GM19395 (cell line): Measurements from ENCODE around the gene LRMDA.

ENCODE experiments used
- ATAC-seq: cut with Tn5 transposase; IDR thresholded peaks from one replicate; pipeline ENCODE4 v1.9.1; 2021; ENCODE audit warnings: mild to moderate bottlenecking, moderate library complexity; ENCODE audit not compliant: unreplicated experiment

LRMDA gene

DNA sequence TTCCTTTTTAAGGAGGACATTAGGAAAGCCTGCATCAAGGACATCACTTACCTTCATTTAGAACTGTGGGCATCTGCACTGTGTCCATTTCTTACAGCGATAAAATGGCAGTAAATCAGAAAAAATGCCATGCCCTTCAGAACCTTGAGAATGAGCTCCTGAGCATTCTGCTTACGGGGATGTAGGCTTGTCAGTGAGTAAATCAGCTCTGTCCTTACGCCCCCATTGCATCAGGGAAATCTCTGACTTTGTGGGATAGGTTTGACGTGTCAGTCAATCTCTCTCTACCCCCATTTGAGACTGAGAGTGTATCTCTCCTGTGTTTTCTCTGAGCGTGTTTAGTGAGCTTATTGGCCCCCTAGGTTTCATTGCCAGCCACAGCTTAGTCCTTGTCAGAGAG is 837.1 kb downstream of the LRMDA start:
- no peak for ATAC-seq

- no peak for ATAC-seq
Observed at GRCh38 chr10:76268954-76269353, 837.5 kb downstream of the LRMDA start.

DNA sequence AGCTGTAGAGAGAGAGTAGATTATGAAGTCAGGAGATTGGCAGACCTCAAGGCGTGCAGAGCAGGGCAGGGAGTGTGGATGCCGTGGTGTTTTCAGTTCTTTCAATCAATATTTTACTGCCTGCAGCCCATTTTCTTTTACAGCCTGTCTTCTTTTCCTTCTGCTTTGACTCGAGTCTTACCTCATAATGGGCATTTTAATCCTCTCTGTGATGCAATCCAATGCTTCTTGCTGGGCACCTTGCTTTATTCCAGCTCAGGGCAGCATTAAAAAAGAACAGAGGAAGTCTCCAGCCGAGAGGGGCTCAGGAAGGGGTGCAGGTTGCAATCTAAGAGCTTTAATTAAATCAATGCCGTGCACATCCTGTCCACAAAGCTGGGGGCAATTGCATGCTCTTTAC is 839.0 kb downstream of the LRMDA start:
- ATAC-seq, result no peak

DNA sequence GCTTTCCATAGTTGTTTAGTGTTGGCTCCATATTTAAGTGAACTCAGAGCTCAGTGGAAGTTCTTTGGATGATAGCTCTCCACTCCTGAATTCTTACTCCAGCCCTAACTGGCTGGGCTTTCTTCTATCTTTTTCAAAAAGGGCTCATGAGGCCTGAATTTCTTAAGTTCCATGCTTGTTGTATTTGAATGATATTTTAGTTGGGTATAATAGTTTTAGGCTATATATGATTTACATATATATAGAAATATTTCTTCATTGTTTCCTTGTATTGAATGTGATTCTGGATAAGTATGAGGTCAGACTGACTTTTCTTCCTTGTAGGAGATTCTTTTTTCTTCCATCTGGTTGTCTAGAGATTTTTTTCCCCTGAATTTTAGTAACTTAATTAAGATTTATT is 843.5 kb downstream of the LRMDA start:
- no peak for ATAC-seq

- ATAC-seq, result no peak
Observed at GRCh38 chr10:76278811-76279460, 847.5 kb downstream of the LRMDA start.

GRCh38 chr10:76281659-76282058 is 850.2 kb downstream of the LRMDA start:
- ATAC-seq, result no peak

DNA sequence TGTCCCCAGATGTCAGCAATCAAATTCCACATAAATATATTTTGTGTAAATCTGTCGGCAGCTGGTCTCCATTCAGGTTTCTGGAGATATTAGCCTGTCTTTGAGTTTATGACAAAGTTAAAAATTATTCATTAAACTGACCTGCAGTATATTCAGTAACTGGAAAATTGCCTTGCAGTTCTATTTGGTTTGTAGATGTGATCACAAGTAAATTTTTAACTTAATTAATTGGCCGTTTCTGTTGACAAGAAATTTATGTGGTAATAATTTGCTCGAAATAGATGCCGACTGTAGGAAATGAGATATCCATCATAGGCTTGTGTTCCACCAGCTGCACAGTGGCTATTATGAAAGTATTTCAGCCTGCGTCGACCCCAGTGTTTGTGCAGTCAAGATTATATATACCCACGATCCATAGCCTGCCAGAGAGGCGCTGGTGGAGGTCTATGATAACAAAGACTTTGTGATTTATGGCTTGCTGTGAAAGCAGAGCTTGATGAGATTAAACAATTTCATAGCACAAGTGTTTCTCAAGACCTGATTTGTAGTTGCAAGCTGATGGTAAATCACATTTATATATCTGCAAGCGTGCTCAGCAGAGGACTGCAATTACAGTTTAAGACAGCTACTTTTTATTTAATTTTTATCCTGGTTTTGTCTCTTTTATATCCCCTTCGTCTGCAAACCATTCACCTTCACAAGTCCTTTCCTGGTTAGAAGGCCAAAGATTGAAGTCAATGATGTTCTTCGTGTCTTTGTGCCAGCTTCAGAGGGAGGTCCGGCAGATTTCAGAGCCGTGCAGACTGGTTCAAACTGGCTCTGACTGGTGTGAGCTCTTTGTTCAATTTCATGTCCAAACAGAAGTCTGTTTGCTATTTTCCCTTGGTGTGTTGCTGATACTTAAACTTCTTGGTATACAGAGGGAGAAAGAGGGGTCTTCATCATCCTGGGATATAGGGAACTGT is 850.9 kb downstream of the LRMDA start:
- ATAC-seq, result no peak

- no peak for ATAC-seq
Observed at GRCh38 chr10:76284351-76284750, 852.9 kb downstream of the LRMDA start.

DNA sequence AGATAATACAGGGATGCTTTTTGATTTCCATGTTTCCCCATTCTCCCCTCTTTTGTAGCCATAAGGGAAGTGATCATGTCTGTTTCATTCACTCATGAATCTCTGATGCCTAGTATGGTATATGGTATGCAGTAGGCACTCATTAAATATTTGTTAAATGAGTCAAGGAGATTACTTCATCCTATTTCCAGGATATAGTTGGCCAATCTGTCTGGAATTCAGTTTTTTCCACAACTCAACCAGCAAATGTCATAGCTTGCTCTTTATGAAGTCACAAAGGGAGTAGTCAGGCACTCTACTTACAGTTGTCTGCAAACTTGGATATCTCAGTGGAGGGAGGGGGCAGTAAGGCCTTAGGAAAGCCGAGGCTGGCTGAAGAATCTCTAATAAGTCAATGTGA is 853.6 kb downstream of the LRMDA start:
- no peak for ATAC-seq

DNA sequence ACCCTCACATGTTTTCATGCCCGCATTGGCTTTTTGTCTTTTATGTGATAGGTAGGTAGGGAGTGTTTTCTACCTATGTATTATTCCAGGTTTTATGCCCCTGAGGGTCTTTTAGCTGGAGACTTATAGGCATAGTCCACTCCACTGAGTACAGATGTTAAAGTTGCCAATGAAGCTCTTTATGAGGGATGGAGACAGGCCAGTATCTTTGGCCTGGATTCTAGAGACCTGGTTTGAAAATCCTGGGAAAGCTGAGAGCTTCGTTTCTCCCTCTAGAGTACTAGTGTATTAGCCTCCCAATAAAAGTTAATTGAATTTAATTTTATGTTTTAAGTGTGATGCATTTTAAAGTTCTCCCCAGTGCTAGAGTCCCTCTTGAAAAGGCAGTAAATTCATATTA is 854.1 kb downstream of the LRMDA start:
- no peak for ATAC-seq

- ATAC-seq, result no peak
Observed at GRCh38 chr10:76286536-76286935, 855.1 kb downstream of the LRMDA start.

DNA sequence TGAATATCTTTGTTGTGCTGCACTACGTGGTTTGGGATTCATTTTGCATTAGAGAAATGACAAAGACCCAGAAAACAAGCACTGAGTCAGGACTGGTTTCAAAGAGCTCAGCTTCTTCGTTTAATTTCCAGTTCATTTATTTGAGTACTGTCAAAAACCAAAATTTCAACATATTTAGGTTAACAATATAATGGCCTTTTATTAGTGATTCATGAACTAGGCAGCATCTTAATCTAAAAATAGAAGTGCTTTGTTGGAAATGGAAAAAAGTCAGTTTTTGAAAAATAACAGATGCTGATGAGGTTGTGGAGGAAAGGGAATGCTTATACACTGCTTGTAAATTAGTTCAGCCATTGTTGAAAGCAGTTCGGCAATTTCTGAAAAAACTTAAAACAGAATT is 856.4 kb downstream of the LRMDA start:
- ATAC-seq, result no peak

GRCh38 chr10:76291175-76291574 is 859.8 kb downstream of the LRMDA start:
- ATAC-seq, result no peak

GRCh38 chr10:76291885-76292284 is 860.5 kb downstream of the LRMDA start:
- ATAC-seq, result no peak

DNA sequence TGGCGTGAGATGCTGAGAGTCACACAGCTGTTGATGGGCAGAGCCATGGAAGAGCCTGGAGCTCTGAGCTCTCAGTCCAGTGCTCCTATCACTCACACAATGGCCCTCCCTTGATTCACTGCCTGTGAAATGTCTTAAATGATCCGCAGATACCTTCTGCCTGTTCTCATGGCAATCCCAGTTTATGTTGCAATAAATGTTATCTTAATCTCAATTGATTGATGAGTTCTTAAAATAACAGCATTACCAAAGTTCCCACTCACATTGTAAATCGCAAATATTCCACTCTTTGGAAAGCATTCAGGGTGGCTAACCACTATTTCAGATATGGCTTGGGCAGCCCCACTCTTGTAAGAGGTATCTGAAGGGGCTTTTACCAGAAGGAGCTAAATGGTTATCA is 865.5 kb downstream of the LRMDA start:
- ATAC-seq, result no peak

- no peak for ATAC-seq
Observed at GRCh38 chr10:76297358-76297757, 865.9 kb downstream of the LRMDA start.

- no peak for ATAC-seq
Observed at GRCh38 chr10:76297780-76298281, 866.4 kb downstream of the LRMDA start.

- ATAC-seq, result no peak
Observed at GRCh38 chr10:76298329-76298728, 866.9 kb downstream of the LRMDA start.

DNA sequence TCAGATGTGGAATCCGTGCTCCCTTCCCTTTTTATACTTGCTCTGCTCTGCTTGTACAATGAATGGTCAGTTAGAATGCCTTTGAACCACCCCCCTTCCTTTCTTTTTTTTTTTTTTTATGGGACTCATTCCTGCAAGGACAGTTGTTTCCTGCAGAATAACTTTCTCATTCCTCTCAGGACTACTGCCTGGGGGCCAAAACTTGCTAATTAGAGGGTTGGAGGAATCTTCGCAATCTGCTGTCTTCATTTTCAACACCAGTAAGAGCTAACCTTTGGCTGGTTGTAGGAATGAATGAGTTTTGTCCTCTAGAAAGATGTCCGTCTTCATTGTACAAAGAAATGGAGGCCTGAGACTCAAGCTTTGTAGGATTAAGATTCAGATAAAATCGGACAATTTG is 868.1 kb downstream of the LRMDA start:
- no peak for ATAC-seq

DNA sequence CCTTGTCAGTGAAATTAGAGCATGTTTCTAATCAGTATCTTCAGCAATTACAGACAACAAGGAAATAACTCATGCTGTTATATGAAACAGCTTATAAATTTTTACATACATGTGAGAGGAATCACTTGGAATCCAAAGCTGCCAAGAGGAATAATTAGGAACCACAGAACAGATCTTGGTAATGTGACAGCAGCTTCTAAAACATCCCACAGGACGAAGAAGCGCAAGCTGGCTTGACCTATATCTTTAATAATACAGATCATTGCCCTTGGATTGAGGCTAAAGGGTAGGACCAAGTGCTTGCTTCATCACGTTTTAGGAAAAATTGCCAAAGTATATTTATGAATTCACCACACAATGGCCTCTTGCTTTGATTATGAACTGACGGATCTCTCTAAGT is 869.8 kb downstream of the LRMDA start:
- no peak for ATAC-seq

DNA sequence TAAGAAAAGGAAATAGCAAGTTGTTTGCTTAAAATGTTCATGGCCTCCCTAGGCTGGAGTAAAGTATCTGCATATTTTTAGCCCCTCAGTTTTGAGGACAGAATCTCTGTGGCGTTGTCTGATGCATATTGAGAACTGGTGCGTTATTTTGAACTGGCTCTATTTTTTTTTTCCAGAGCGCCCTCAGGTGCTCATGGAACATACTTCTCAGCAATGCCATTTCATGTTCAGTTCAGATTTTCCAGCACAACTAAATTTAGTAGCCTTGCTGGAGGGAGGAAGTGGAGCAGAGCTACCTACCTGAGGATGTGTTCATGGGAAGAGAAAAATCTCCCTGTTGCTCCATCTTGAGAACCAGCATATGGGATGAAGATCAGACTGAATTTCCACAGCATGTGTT is 870.5 kb downstream of the LRMDA start:
- ATAC-seq, result no peak

GRCh38 chr10:76302481-76302880 is 871.1 kb downstream of the LRMDA start:
- no peak for ATAC-seq
